NK-92 treated with Interleukin-12 subunit alpha and Interleukin-12 subunit beta, amount 100 ng/mL, for 24 hours (cell line): ENCODE measurements around the gene SPINK2.
A peak's percentile ranks its signal among the peaks of the same experiment; 100 is the strongest.

ENCODE experiments used
- DNase-seq: peaks from one replicate; lab custom pipeline; 2025; lab: John Stamatoyannopoulos, UW

Gene SPINK2

GRCh38 chr4:56799824-56800756, 21.4 kb downstream of the SPINK2 start:
- peak; percentile 59 for DNase-seq

- DNase-seq, result no peak
Measured at GRCh38 chr4:56799161-56799759, 22.2 kb downstream of the SPINK2 start.

- DNase-seq, result no peak
Measured at GRCh38 chr4:56796211-56796610, 25.3 kb downstream of the SPINK2 start.

- no peak for DNase-seq
Measured at GRCh38 chr4:56791316-56791715, 30.2 kb downstream of the SPINK2 start.

- DNase-seq, result no peak
Measured at GRCh38 chr4:56790691-56791091, 30.8 kb downstream of the SPINK2 start.

- no peak for DNase-seq
Measured at GRCh38 chr4:56788081-56788480, 33.4 kb downstream of the SPINK2 start.

- no peak for DNase-seq
Measured at GRCh38 chr4:56787380-56787779, 34.1 kb downstream of the SPINK2 start.

- no peak for DNase-seq
Measured at GRCh38 chr4:56786955-56787354, 34.5 kb downstream of the SPINK2 start.

- no peak for DNase-seq
Measured at GRCh38 chr4:56783986-56784385, 37.5 kb downstream of the SPINK2 start.

- DNase-seq, result no peak
Measured at GRCh38 chr4:56782019-56782418, 39.5 kb downstream of the SPINK2 start.

- no peak for DNase-seq
Measured at GRCh38 chr4:56773346-56773745, 48.2 kb downstream of the SPINK2 start.

- no peak for DNase-seq
Measured at GRCh38 chr4:56772134-56772533, 49.4 kb downstream of the SPINK2 start.

- DNase-seq, result no peak
Measured at GRCh38 chr4:56768763-56769162, 52.7 kb downstream of the SPINK2 start.

- DNase-seq, result no peak
Measured at GRCh38 chr4:56768316-56768715, 53.2 kb downstream of the SPINK2 start.

GRCh38 chr4:56767567-56767966, 53.9 kb downstream of the SPINK2 start:
- DNase-seq, result no peak

- no peak for DNase-seq
Measured at GRCh38 chr4:56764775-56765174, 56.7 kb downstream of the SPINK2 start.

- no peak for DNase-seq
Measured at GRCh38 chr4:56764223-56764622, 57.3 kb downstream of the SPINK2 start.

- no peak for DNase-seq
Measured at GRCh38 chr4:56762484-56763250, 58.8 kb downstream of the SPINK2 start.

GRCh38 chr4:56760183-56760582, 61.3 kb downstream of the SPINK2 start:
- DNase-seq, result no peak
